Astrocyte of the cerebellum (primary cell): Measurements from ENCODE around the gene MYO1D.

Source experiments
- DNase-seq: peaks from one replicate; pipeline ENCODE4 v3.0.0-alpha.2; 2011; ENCODE audit warnings: low read depth
- H3K4me3 ChIP-seq: 2 replicates; pipeline ENCODE4 v1.5.1; 2011; ENCODE audit warnings: mild to moderate bottlenecking, low read depth, low read length, moderate library complexity
- CTCF ChIP-seq: IDR thresholded peaks from 2 replicates; pipeline ENCODE4 v1.5.1; 2012; ENCODE audit warnings: low read length, low read depth, moderate library complexity, mild to moderate bottlenecking; ENCODE audit errors: missing control alignments
- in situ Hi-C: cut with HindIII; loops from 2 replicates; pipeline ENCODE4 v1.10.0; 2017; ENCODE audit warnings: low sequenced_read_pairs

Gene MYO1D

GRCh38 chr17:32873114-32873513 lies 3.8 kb downstream of the MYO1D start:
- in situ Hi-C loops, result loop anchor here (5.0 kb wide), 1 partner anchor 39 kb away; no protein-coding TSS in a partner anchor
- no peak overlapping the region for H3K4me3 ChIP-seq
- TF ChIP-seq CTCF, result no peak
- no peak for DNase-seq

- H3K4me3 ChIP-seq, result no peak overlapping the region
- DNase-seq, result no peak
- in situ Hi-C loops, result loop anchor here (5.0 kb wide), 1 partner anchor 41 kb away; no protein-coding TSS in a partner anchor
- TF ChIP-seq CTCF, result no peak
These were observed 5.2 kb downstream of the MYO1D start for GRCh38 chr17:32871746-32872145.

- no peak for TF ChIP-seq CTCF
These were observed 6.0 kb downstream of the MYO1D start for GRCh38 chr17:32870969-32871368.

GRCh38 chr17:32870027-32870670 lies 6.8 kb downstream of the MYO1D start:
- no peak for DNase-seq
- no peak for TF ChIP-seq CTCF
- in situ Hi-C loops, result loop anchor here (5.0 kb wide), 1 partner anchor 42 kb away; no protein-coding TSS in a partner anchor
- H3K4me3 ChIP-seq, result no peak overlapping the region

More at GRCh38 chr17:32870969-32871368, 6.0 kb downstream of the MYO1D start:
- DNase-seq, result no peak
- in situ Hi-C loops, result loop anchor here (5.0 kb wide), 1 partner anchor 41 kb away; no protein-coding TSS in a partner anchor
- H3K4me3 ChIP-seq, result no peak overlapping the region

GRCh38 chr17:32869345-32870026 lies 7.4 kb downstream of the MYO1D start:
- in situ Hi-C loops, result loop anchor here (5.0 kb wide), 1 partner anchor 43 kb away; no protein-coding TSS in a partner anchor
- no peak for TF ChIP-seq CTCF

GRCh38 chr17:32865141-32865540 lies 11.8 kb downstream of the MYO1D start:
- DNase-seq, result no peak
- no peak for TF ChIP-seq CTCF
- no peak overlapping the region for H3K4me3 ChIP-seq
- in situ Hi-C loops, result no loop called here

More at GRCh38 chr17:32869345-32870026, 7.4 kb downstream of the MYO1D start:
- H3K4me3 ChIP-seq, result no peak overlapping the region
- no peak for DNase-seq
